CD8-positive, alpha-beta memory T cell (primary cell): Measurements from ENCODE around the gene ELOVL3. TPM values are rescaled to one million over a fixed set of nuclear protein-coding genes. Genes with fewer than 3 reads are reported as not detected.
A peak's percentile ranks its signal among the peaks of the same experiment; 100 is the strongest.

Source experiments
- CTCF ChIA-PET: fragments of 350-600 bp; sonication (Branson Sonifier 250); formaldehyde crosslinking; loops from one replicate; lab custom pipeline; 2021; ENCODE audit warnings: antibody characterized with exemption; lab: Charles Lee
- POLR2A ChIA-PET: fragments of 350-600 bp; sonication (Branson Sonifier 250); formaldehyde crosslinking; loops from one replicate; lab custom pipeline; 2021; ENCODE audit warnings: antibody characterized with exemption; lab: Charles Lee
- DNase-seq, 5 donors: peaks; one replicate each; pipeline versions ENCODE4 v3.0.0 to v3.0.0-alpha.2; 2020 to 2022; ENCODE audit warnings: mixed read lengths in 1 of 5
- H3K27ac ChIP-seq: one replicate; pipeline ENCODE4 v1.7.0; 2013; ENCODE audit warnings: low read depth, mild to moderate bottlenecking, low read length, moderate library complexity
- H3K27me3 ChIP-seq: 2 replicates; pipeline ENCODE4 v1.7.0; 2013; ENCODE audit warnings: low read length, mild to moderate bottlenecking; ENCODE audit not compliant: insufficient read depth, poor library complexity, severe bottlenecking
- H3K36me3 ChIP-seq: 2 replicates; pipeline ENCODE4 v1.7.0; 2013; ENCODE audit warnings: mild to moderate bottlenecking, low read length, moderate library complexity; ENCODE audit not compliant: insufficient read depth
- H3K4me1 ChIP-seq: 2 replicates; pipeline ENCODE4 v1.7.0; 2013; ENCODE audit warnings: mild to moderate bottlenecking, low read length, moderate library complexity; ENCODE audit not compliant: insufficient read depth
- H3K4me3 ChIP-seq: 2 replicates; pipeline ENCODE4 v1.7.0; 2013; ENCODE audit warnings: mild to moderate bottlenecking, low read length
- H3K9me3 ChIP-seq: 2 replicates; pipeline ENCODE4 v1.7.0; 2013; ENCODE audit warnings: mild to moderate bottlenecking, low read length
- H3K27ac Mint-ChIP-seq, 8 donors: one replicate each; pipeline ENCODE4 v1.8.0; 2020 to 2021; ENCODE audit warnings: mixed read lengths in 8 of 8, mild to moderate bottlenecking in 6 of 8, inconsistent platforms in 3 of 8, moderate library complexity in 3 of 8
- H3K27me3 Mint-ChIP-seq, 2 donors: one replicate each; pipeline ENCODE4 v1.8.0; 2020 to 2021; ENCODE audit warnings: mixed read lengths in 2 of 2, mild to moderate bottlenecking in 1 of 2, moderate library complexity in 1 of 2
- H3K36me3 Mint-ChIP-seq, 3 donors: one replicate each; pipeline ENCODE4 v1.8.0; 2020 to 2021; ENCODE audit warnings: mixed read lengths in 3 of 3, inconsistent platforms in 1 of 3, mild to moderate bottlenecking in 1 of 3
- H3K4me1 Mint-ChIP-seq, 3 donors: one replicate each; pipeline ENCODE4 v1.8.0; 2020 to 2021; ENCODE audit warnings: mixed read lengths in 3 of 3, inconsistent platforms in 1 of 3, mild to moderate bottlenecking in 1 of 3
- H3K4me3 Mint-ChIP-seq, 7 donors: one replicate each; pipeline ENCODE4 v1.8.0; 2020 to 2021; ENCODE audit warnings: mixed read lengths in 7 of 7, mild to moderate bottlenecking in 6 of 7, moderate library complexity in 4 of 7, inconsistent platforms in 2 of 7
- H3K9me3 Mint-ChIP-seq, 5 donors: one replicate each; pipeline ENCODE4 v1.8.0; 2020 to 2022; ENCODE audit warnings: mixed read lengths in 5 of 5, mild to moderate bottlenecking in 3 of 5, moderate library complexity in 2 of 5, inconsistent platforms in 1 of 5
- polyA plus RNA-seq: library from polyadenylated mRNA; unstranded; fragments of 300-500 nt; fragmentation: Illumina TruSeq; gene quantifications from one replicate; pipeline ENCODE4 v1.2.3, GENCODE V29; 2021
- total RNA-seq, 2 experiments: library from RNA; stranded (reverse); gene quantifications; one replicate each; pipeline ENCODE4 v1.2.3, GENCODE V29; 2021

The ELOVL3 gene
- total and polyA plus RNA-seq, 3 experiments from 2014 or later, result not detected

- H3K4me3 Mint-ChIP-seq, result no peak overlapping the region
- CTCF ChIA-PET, result interaction anchor here (4.9 to 5.1 kb wide), 2 partner anchors 7 to 115 kb away, joined by 29 to 32 read pairs; no protein-coding TSS in a partner anchor
- no peaks in the 10 kb centered on the region for H3K36me3 Mint-ChIP-seq
- H3K4me3 ChIP-seq, result no peak overlapping the region
- H3K27me3 ChIP-seq, result peaks cover 12% of the 10 kb centered on the region
- POLR2A ChIA-PET, result no interaction called here
- no peak overlapping the region for H3K27ac ChIP-seq
- no peaks in the 10 kb centered on the region for H3K9me3 ChIP-seq
- no peak overlapping the region for H3K27ac Mint-ChIP-seq
- peaks cover 19% of the 10 kb centered on the region for H3K4me1 ChIP-seq
- peaks cover 24 to 26% of the 10 kb centered on the region in 2 donors for H3K27me3 Mint-ChIP-seq
- no peak for DNase-seq
- no peaks in the 10 kb centered on the region for H3K9me3 Mint-ChIP-seq
- peaks cover 12 to 18% (median 18%) of the 10 kb centered on the region in 3 donors for H3K4me1 Mint-ChIP-seq
- no peaks in the 10 kb centered on the region for H3K36me3 ChIP-seq
These were observed 11.7 kb downstream of the ELOVL3 start for GRCh38 chr10:102237711-102238252.

GRCh38 chr10:102240467-102241031, 14.4 kb downstream of the ELOVL3 start:
- Histone ChIP-seq H3K36me3 (no peaks in the 10 kb centered on the region), H3K4me1 (peaks cover 26% of the 10 kb centered on the region), H3K27ac (no peak overlapping the region), H3K9me3 (no peaks in the 10 kb centered on the region), H3K4me3 (no peak overlapping the region), H3K27me3 (peaks cover 18% of the 10 kb centered on the region)
- POLR2A ChIA-PET, result interaction anchor here (0.6 kb wide), 1 partner anchor 258 kb away, joined by 3 read pairs; no protein-coding TSS in a partner anchor
- CTCF ChIA-PET, result interaction anchor here (1.3 to 5.1 kb wide), 3 partner anchors 7 to 112 kb away, joined by 3 to 32 read pairs (median 29); no protein-coding TSS in a partner anchor
- Mint-ChIP-seq H3K4me3 (peak overlapping the region in 5 of 7 donors; percentile 58 to 82 (median 75)), H3K9me3 (no peaks in the 10 kb centered on the region), H3K4me1 (peaks cover 24 to 35% (median 29%) of the 10 kb centered on the region in 3 donors), H3K27me3 (peaks cover 19 to 23% of the 10 kb centered on the region in 2 donors), H3K27ac (peak overlapping the region in 1 of 8 donors; percentile 25), H3K36me3 (peaks cover 0 to 4% (median 0%) of the 10 kb centered on the region in 3 donors)
- no peak for DNase-seq

GRCh38 chr10:102241032-102241443, 14.9 kb downstream of the ELOVL3 start:
- Mint-ChIP-seq H3K27ac (no peak overlapping the region), H3K4me1 (peaks cover 26 to 38% (median 31%) of the 10 kb centered on the region in 3 donors), H3K36me3 (peaks cover 0 to 7% (median 0%) of the 10 kb centered on the region in 3 donors), H3K27me3 (peaks cover 16 to 21% of the 10 kb centered on the region in 2 donors), H3K4me3 (peak overlapping the region in 6 of 7 donors; percentile 58 to 82 (median 71)), H3K9me3 (no peaks in the 10 kb centered on the region)
- Histone ChIP-seq H3K27me3 (peaks cover 18% of the 10 kb centered on the region), H3K4me1 (peaks cover 28% of the 10 kb centered on the region), H3K9me3 (no peaks in the 10 kb centered on the region), H3K27ac (no peak overlapping the region), H3K4me3 (peak overlapping the region; percentile 68), H3K36me3 (no peaks in the 10 kb centered on the region)
- CTCF ChIA-PET, result interaction anchor here (1.3 to 5.1 kb wide), 3 partner anchors 8 to 112 kb away, joined by 3 to 32 read pairs (median 29); no protein-coding TSS in a partner anchor
- peak in 1 of 5 donors; percentile 6 for DNase-seq
- POLR2A ChIA-PET, result interaction anchor here (0.7 kb wide), 1 partner anchor 110 kb away, joined by 5 read pairs; no protein-coding TSS in a partner anchor

- H3K9me3 ChIP-seq, result no peaks in the 10 kb centered on the region
- no peaks in the 10 kb centered on the region for H3K36me3 ChIP-seq
- no peak within 1 kb of the TSS for H3K27ac ChIP-seq
- Mint-ChIP-seq H3K36me3 (peaks cover 0 to 8% (median 0%) of the 10 kb centered on the region in 3 donors), H3K27ac (peak within 1 kb of the TSS in 5 of 8 donors; percentile 4 to 58 (median 25)), H3K4me1 (peaks cover 31 to 43% (median 36%) of the 10 kb centered on the region in 3 donors), H3K9me3 (no peaks in the 10 kb centered on the region), H3K4me3 (peak within 1 kb of the TSS; percentile 75 to 92 (median 83)), H3K27me3 (peaks cover 15 to 21% of the 10 kb centered on the region in 2 donors)
- ChIA-PET CTCF (interaction anchor here (1.3 to 5.1 kb wide), 3 partner anchors 8 to 111 kb away, joined by 3 to 32 read pairs (median 29); no protein-coding TSS in a partner anchor), POLR2A (interaction anchor here (0.7 kb wide), 1 partner anchor 110 kb away, joined by 5 read pairs; no protein-coding TSS in a partner anchor)
- H3K4me1 ChIP-seq, result peaks cover 34% of the 10 kb centered on the region
- peaks cover 18% of the 10 kb centered on the region for H3K27me3 ChIP-seq
- H3K4me3 ChIP-seq, result peak within 1 kb of the TSS; percentile 68
- peak; percentile 80 to 92 (median 89) for DNase-seq
These were observed 15.5 kb downstream of the ELOVL3 start, which contains the start of gene PITX3 for GRCh38 chr10:102241444-102242117. Gene PITX3 (minus strand): TSS chr10:102241512. CDS start chr10:102232080, 9,432 bp downstream.

GRCh38 chr10:102242118-102242485, 16.0 kb downstream of the ELOVL3 start:
- Mint-ChIP-seq H3K4me1 (peaks cover 36 to 49% (median 41%) of the 10 kb centered on the region in 3 donors), H3K4me3 (peak overlapping the region; percentile 69 to 92 (median 83)), H3K27me3 (peaks cover 15 to 21% of the 10 kb centered on the region in 2 donors), H3K27ac (peak overlapping the region in 4 of 8 donors; percentile 4 to 58 (median 22)), H3K36me3 (peaks cover 0 to 9% (median 0%) of the 10 kb centered on the region in 3 donors), H3K9me3 (no peaks in the 10 kb centered on the region)
- H3K9me3 ChIP-seq, result no peaks in the 10 kb centered on the region
- peaks cover 18% of the 10 kb centered on the region for H3K27me3 ChIP-seq
- peak overlapping the region; percentile 68 for H3K4me3 ChIP-seq
- H3K36me3 ChIP-seq, result no peaks in the 10 kb centered on the region
- no peak for DNase-seq
- no peak overlapping the region for H3K27ac ChIP-seq
- ChIA-PET POLR2A (no interaction called here), CTCF (interaction anchor here (1.3 to 4.9 kb wide), 3 partner anchors 9 to 12 kb away, joined by 3 to 50 read pairs (median 32); no protein-coding TSS in a partner anchor)
- peaks cover 39% of the 10 kb centered on the region for H3K4me1 ChIP-seq

- CTCF ChIA-PET, result interaction anchor here (0.6 to 4.5 kb wide), 3 partner anchors 11 to 235 kb away, joined by 3 to 50 read pairs (median 5); no protein-coding TSS in a partner anchor
- Mint-ChIP-seq H3K27me3 (peaks cover 15 to 21% of the 10 kb centered on the region in 2 donors), H3K36me3 (peaks cover 0 to 11% (median 0%) of the 10 kb centered on the region in 3 donors), H3K9me3 (no peaks in the 10 kb centered on the region), H3K4me1 (peaks cover 47 to 61% (median 53%) of the 10 kb centered on the region in 3 donors), H3K27ac (no peak overlapping the region), H3K4me3 (peak overlapping the region in 4 of 7 donors; percentile 12 to 51 (median 32))
- POLR2A ChIA-PET, result no interaction called here
- Histone ChIP-seq H3K4me3 (no peak overlapping the region), H3K36me3 (no peaks in the 10 kb centered on the region), H3K9me3 (no peaks in the 10 kb centered on the region), H3K27ac (no peak overlapping the region), H3K27me3 (peaks cover 18% of the 10 kb centered on the region), H3K4me1 (peaks cover 49% of the 10 kb centered on the region)
- no peak for DNase-seq
These were observed 17.2 kb downstream of the ELOVL3 start for GRCh38 chr10:102243309-102243708.
